ENCODE results near the gene EXOC6B. TPM values are rescaled to one million over a fixed set of nuclear protein-coding genes. Genes with fewer than 3 reads are reported as not detected.

Gene EXOC6B
- total and polyA plus RNA-seq, 12 donors, result 16.3 to 243 (median 144) TPM

DNA sequence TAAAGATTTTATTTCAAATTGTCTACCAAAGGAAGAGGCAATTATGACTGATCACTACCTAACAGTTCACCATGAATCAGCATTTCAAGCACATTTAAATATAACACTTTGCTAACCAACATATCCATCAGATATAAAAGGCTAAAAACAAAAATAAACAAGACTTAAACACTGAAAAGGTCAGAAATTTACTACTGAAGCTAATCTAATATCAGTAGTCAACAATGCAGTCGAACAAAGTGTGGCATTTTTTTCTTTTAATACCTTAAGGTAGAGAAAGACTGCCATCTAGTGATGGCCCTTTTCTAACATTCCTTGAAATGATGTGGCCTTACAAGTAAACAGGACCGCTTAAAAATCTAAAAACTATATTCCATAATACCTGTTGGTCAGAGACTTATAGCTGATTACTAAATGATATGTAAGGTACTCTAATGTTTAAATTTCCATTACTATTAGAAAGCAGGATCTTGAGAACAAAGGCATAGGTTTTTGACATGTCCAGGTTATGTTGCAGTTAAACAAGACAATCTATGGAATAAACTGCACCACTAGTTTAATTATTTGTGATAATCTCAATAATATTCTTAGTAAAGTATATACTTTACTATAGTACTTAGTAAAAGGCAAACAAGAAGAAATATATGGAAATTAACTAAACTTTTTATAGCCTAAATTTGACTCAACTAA lies 80.0 kb downstream of the EXOC6B start:
- Histone ChIP-seq H3K27me3 (no peaks in the 10 kb centered on the region), H3K4me3 (no peak overlapping the region), H3K27ac (no peak overlapping the region), H3K9me3 (no peaks in the 10 kb centered on the region), H3K36me3 (peaks cover 0 to 5% (median 0%) of the 10 kb centered on the region in 9 donors), H3K4me1 (peaks cover 0 to 63% (median 33%) of the 10 kb centered on the region in 9 donors)
- ATAC-seq (peak in 5 of 8 donors; percentile 33 to 65 (median 39)), DNase-seq (peak in 1 of 2 donors; percentile 13)
- intact Hi-C loops (cut with DNase I), result loop anchor here in 8 of 10 donors (2.0 to 10.0 kb wide), 9 partner anchors 151 to 1201 kb away; no protein-coding TSS in a partner anchor
- TF ChIP-seq, protein P1, sequence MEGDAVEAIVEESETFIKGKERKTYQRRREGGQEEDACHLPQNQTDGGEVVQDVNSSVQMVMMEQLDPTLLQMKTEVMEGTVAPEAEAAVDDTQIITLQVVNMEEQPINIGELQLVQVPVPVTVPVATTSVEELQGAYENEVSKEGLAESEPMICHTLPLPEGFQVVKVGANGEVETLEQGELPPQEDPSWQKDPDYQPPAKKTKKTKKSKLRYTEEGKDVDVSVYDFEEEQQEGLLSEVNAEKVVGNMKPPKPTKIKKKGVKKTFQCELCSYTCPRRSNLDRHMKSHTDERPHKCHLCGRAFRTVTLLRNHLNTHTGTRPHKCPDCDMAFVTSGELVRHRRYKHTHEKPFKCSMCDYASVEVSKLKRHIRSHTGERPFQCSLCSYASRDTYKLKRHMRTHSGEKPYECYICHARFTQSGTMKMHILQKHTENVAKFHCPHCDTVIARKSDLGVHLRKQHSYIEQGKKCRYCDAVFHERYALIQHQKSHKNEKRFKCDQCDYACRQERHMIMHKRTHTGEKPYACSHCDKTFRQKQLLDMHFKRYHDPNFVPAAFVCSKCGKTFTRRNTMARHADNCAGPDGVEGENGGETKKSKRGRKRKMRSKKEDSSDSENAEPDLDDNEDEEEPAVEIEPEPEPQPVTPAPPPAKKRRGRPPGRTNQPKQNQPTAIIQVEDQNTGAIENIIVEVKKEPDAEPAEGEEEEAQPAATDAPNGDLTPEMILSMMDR (IDR thresholded peaks at IDR 0.05), result peak; percentile 32 to 82 (median 73)
- 22 to 25% methylated on average over 2 of the region's 2 CpGs for whole genome bisulfite sequencing, 2 donors

DNA sequence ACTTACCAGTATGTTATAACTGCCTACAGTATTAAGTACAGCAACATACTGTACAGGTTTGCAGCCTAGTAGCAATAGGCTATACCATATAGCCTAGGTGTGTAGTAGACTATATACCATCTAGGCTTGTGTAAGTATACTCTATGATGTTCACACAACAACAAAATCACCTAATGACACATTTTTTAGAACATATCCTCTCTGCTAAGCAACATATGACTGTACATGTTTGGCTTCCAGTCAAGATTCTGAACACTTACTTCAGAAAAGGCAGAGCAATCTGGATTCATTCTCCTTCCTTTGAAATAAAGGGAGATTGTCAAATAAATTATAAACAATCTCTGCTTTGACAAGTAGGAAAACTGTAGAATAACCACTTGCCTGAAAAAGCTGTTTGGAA lies 81.8 kb downstream of the EXOC6B start:
- H3K9me3 ChIP-seq, result no peaks in the 10 kb centered on the region
- H3K4me3 ChIP-seq, result no peak overlapping the region
- intact Hi-C loops (cut with DNase I), result loop anchor here in 6 of 10 donors (2.0 to 10.0 kb wide), 7 partner anchors 149 to 1199 kb away; no protein-coding TSS in a partner anchor
- no peaks in the 10 kb centered on the region for H3K27me3 ChIP-seq
- H3K4me1 ChIP-seq, result peaks cover 0 to 45% (median 21%) of the 10 kb centered on the region in 9 donors
- no peak overlapping the region for H3K27ac ChIP-seq
- ATAC-seq (peak in 1 of 8 donors; percentile 23), DNase-seq (no peak)
- H3K36me3 ChIP-seq, result peaks cover 0 to 20% (median 0%) of the 10 kb centered on the region in 9 donors
- TF ChIP-seq, protein P1 (IDR thresholded peaks at IDR 0.05), result no peak

DNA sequence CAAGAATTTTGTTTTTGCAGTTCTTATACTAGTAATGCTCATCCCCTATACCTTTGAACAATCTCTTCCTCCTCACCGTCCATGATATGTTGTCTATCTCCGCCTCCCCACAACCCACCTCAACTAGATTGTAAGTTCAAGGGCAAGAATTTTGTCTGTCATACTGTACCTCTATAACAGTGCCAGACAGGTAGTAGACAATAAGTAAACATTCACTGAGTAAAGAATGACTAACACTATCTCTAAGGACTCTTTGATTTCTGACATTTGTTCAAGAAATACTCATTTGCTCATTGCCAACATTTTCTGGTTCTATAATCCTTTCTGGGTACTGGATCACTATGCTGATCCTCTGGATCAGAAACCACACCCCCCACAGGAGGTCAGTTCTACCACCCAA lies 82.4 kb downstream of the EXOC6B start:
- H3K9me3 ChIP-seq, result no peaks in the 10 kb centered on the region
- ATAC-seq (no peak), DNase-seq (no peak)
- no peaks in the 10 kb centered on the region for H3K27me3 ChIP-seq
- H3K36me3 ChIP-seq, result peaks cover 0 to 26% (median 0%) of the 10 kb centered on the region in 9 donors
- TF ChIP-seq, protein P1 (IDR thresholded peaks at IDR 0.05), result no peak
- H3K4me1 ChIP-seq, result peaks cover 0 to 39% (median 15%) of the 10 kb centered on the region in 9 donors
- H3K4me3 ChIP-seq, result no peak overlapping the region
- H3K27ac ChIP-seq, result no peak overlapping the region
- WGBS, 2 donors, result 95 to 96% methylated on average over 2 of the region's 2 CpGs
- intact Hi-C loops (cut with DNase I), result loop anchor here in 6 of 10 donors (10.0 kb wide), 6 partner anchors 149 to 1199 kb away; no protein-coding TSS in a partner anchor

DNA sequence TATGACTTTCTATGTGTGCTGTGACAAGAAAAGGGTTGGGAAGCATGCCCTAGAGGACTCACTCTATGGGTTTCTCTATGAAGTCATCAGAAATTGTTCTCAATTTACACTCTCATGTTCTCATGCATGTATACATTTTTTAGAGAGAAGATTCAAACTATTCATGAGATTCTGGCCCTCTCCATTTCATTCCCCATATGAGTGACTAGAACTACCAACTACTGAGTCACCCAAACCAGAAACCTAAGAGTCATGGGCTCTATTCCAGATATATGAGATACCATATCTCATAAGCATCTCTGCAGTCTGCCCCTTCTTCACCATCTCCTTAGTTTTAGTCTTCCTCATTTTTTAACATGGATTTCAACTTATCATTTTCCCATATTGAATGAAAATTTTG lies 87.7 kb downstream of the EXOC6B start:
- ATAC-seq, result no peak
- no peak for DNase-seq
- intact Hi-C loops (cut with DNase I), result loop anchor here in 1 of 10 donors (10.0 kb wide), 1 partner anchor 583 kb away; no protein-coding TSS in a partner anchor
- TF ChIP-seq, protein P1 (IDR thresholded peaks at IDR 0.05), result no peak
- H3K9me3 ChIP-seq, result no peaks in the 10 kb centered on the region
- no peak overlapping the region for H3K27ac ChIP-seq
- H3K4me1 ChIP-seq, result no peaks in the 10 kb centered on the region
- no peak overlapping the region for H3K4me3 ChIP-seq
- H3K27me3 ChIP-seq, result no peaks in the 10 kb centered on the region
- peaks cover 0 to 29% (median 0%) of the 10 kb centered on the region in 9 donors for H3K36me3 ChIP-seq

Measured in heart right ventricle (tissue), 16 donors.